ENCODE results near the gene VPS13D.

DNA sequence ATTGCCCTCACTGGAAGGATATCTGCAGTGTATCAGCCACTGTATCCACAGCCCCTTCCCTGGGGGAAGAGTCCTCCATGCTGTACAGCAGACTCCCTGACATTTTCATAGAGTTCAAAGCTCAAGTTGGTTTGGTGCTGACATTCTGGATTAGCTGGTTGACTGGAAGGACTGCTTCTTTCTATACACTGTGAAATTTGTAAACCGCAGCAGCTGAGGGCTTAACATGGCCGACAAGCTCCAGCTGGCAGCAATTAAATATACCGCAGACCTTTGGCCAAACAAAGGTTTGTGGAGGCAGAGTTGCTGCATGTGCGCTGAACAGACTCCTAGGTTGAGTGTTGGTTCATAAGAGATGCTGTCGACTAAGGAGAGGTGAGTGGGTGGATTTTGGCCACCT, 261.8 kb downstream of the VPS13D start:
- TF ChIP-seq CTCF (IDR thresholded peaks at IDR 0.05 in 2 of 3, conservative IDR thresholded peaks at IDR 0.05 in 1 of 3; ENCODE audit: control insufficient read depth in 2 of 3, extremely low read depth in 1 of 3, insufficient read depth in 1 of 3, low read depth in 3 of 3, low read length in 3 of 3) (no peak), CBX5 (IDR thresholded peaks at IDR 0.05; ENCODE audit: low read depth) (no peak), FOS (IDR thresholded peaks at IDR 0.05; ENCODE audit: borderline replicate concordance, extremely low read depth, insufficient read length) (no peak), EP300 (IDR thresholded peaks at IDR 0.05; ENCODE audit: borderline replicate concordance in 1 of 2, control insufficient read depth in 1 of 2, low read depth in 2 of 2, low read length in 2 of 2) (no peak), BMI1 (IDR thresholded peaks at IDR 0.05; ENCODE audit: borderline replicate concordance) (no peak), YY1 (IDR thresholded peaks at IDR 0.05; ENCODE audit: low read depth, low read length) (no peak), ZNF24 (IDR thresholded peaks at IDR 0.05) (no peak), TAF1 (IDR thresholded peaks at IDR 0.05; ENCODE audit: borderline replicate concordance, low read depth, low read length) (no peak), MAX (IDR thresholded peaks at IDR 0.05; ENCODE audit: low read depth, low read length) (no peak), POLR2A (IDR thresholded peaks at IDR 0.05; ENCODE audit: low read depth, low read length) (no peak), NRF1 (conservative IDR thresholded peaks at IDR 0.05; ENCODE audit: low read depth, low read length) (no peak)
- TF ChIP-seq, protein P1, sequence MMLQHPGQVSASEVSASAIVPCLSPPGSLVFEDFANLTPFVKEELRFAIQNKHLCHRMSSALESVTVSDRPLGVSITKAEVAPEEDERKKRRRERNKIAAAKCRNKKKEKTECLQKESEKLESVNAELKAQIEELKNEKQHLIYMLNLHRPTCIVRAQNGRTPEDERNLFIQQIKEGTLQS (IDR thresholded peaks at IDR 0.05; ENCODE audit: borderline replicate concordance, extremely low read depth, low read depth, low read length): no peak
- TF ChIP-seq, protein P2, sequence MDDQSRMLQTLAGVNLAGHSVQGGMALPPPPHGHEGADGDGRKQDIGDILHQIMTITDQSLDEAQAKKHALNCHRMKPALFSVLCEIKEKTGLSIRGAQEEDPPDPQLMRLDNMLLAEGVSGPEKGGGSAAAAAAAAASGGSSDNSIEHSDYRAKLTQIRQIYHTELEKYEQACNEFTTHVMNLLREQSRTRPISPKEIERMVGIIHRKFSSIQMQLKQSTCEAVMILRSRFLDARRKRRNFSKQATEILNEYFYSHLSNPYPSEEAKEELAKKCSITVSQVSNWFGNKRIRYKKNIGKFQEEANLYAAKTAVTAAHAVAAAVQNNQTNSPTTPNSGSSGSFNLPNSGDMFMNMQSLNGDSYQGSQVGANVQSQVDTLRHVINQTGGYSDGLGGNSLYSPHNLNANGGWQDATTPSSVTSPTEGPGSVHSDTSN (IDR thresholded peaks at IDR 0.05; ENCODE audit: insufficient replicate concordance, low read depth, low read length): no peak
